Stimulated activated CD8-positive, alpha-beta memory T cell treated with anti-CD3 and anti-CD28 coated beads, Interleukin-2, amount 100 ng/mL, for 48 hours (primary cell): ENCODE results near the gene CIZ1.
A peak's percentile ranks its signal among the peaks of the same experiment; 100 is the strongest.

Experiments used
- DNase-seq, 2 donors: peaks; one replicate each; pipeline ENCODE4 v3.0.0-alpha.2; 2020; ENCODE audit warnings: low read depth in 2 of 2

CIZ1 gene

GRCh38 chr9:128162215-128163026, 29.0 kb downstream of the CIZ1 start:
- no peak for DNase-seq

- DNase-seq: no peak
These were observed 30.0 kb downstream of the CIZ1 start for GRCh38 chr9:128161215-128161902.

- DNase-seq: peak; percentile 38 to 42
These were observed 30.8 kb downstream of the CIZ1 start for GRCh38 chr9:128160603-128160987.

GRCh38 chr9:128159784-128160602, 31.4 kb downstream of the CIZ1 start, which contains the start of gene BBLN:
TSS of gene BBLN (plus strand) at chr9:128160265. CDS start at chr9:128160408, 143 bp downstream.
- DNase-seq: peak; percentile 93

- DNase-seq: peak in 1 of 2 donors; percentile 9
These were observed 31.9 kb downstream of the CIZ1 start for GRCh38 chr9:128159522-128159783.

GRCh38 chr9:128155736-128156500, 35.5 kb downstream of the CIZ1 start:
- DNase-seq: no peak

GRCh38 chr9:128153947-128154695, 37.3 kb downstream of the CIZ1 start:
- no peak for DNase-seq

GRCh38 chr9:128153060-128153946, 38.1 kb downstream of the CIZ1 start:
- DNase-seq: no peak

GRCh38 chr9:128152133-128153059, 39.0 kb downstream of the CIZ1 start:
- no peak for DNase-seq

- no peak for DNase-seq
These were observed 39.9 kb downstream of the CIZ1 start for GRCh38 chr9:128151309-128152132.

GRCh38 chr9:128150594-128151308, 40.6 kb downstream of the CIZ1 start:
- DNase-seq: peak in 1 of 2 donors; percentile 14

GRCh38 chr9:128149951-128150593, 41.3 kb downstream of the CIZ1 start:
- DNase-seq: no peak

- no peak for DNase-seq
These were observed 42.2 kb downstream of the CIZ1 start, which contains the start of gene LCN2 for GRCh38 chr9:128149001-128149701. TSS of gene LCN2 (plus strand) at chr9:128149453. CDS start at chr9:128149526, 73 bp downstream.

GRCh38 chr9:128148509-128149000, 42.8 kb downstream of the CIZ1 start:
- DNase-seq: no peak

- DNase-seq: no peak
These were observed 44.7 kb downstream of the CIZ1 start for GRCh38 chr9:128146591-128147120.

- DNase-seq: no peak
These were observed 45.4 kb downstream of the CIZ1 start for GRCh38 chr9:128145951-128146351.
